GM12874 (cell line): ENCODE results near the gene TMEM62.

Experiments
- TF ChIP-seq, protein P1 (sequence below): IDR thresholded peaks from 2 replicates; pipeline ENCODE4 v1.5.1; 2011; ENCODE audit warnings: low read depth, mild to moderate bottlenecking, control low read depth, low read length, moderate library complexity; ENCODE audit not compliant: insufficient read depth

TMEM62 gene

DNA sequence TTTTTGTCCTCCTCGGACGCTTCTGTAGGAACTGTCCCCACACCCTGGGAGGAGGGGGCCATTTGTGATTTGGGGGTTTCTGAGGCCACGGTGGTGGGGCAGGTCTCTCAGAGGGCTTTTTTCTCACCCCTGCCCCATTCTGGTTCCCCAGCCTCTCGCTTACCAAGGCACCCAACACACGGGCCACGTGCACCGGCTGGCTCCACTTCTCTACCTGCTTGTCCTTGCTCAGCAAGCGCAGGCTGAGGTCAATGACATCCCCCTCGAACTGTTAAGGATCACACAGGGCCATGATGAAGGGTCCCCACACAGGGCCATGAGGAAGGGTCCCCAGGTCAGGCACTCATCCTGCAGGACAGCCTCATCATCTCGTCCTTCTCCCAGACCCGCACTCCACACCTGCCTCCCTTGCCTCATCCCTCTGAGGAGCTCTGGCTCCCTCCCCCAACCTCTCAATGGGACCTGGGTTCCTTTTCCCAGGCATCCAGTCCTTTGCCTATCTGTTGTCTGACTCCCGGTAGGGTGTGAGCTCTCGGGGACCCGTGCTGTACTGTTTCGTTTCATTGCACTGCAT is 76.9 kb downstream of the TMEM62 start:
- TF ChIP-seq, protein P1, sequence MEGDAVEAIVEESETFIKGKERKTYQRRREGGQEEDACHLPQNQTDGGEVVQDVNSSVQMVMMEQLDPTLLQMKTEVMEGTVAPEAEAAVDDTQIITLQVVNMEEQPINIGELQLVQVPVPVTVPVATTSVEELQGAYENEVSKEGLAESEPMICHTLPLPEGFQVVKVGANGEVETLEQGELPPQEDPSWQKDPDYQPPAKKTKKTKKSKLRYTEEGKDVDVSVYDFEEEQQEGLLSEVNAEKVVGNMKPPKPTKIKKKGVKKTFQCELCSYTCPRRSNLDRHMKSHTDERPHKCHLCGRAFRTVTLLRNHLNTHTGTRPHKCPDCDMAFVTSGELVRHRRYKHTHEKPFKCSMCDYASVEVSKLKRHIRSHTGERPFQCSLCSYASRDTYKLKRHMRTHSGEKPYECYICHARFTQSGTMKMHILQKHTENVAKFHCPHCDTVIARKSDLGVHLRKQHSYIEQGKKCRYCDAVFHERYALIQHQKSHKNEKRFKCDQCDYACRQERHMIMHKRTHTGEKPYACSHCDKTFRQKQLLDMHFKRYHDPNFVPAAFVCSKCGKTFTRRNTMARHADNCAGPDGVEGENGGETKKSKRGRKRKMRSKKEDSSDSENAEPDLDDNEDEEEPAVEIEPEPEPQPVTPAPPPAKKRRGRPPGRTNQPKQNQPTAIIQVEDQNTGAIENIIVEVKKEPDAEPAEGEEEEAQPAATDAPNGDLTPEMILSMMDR = no peak

DNA sequence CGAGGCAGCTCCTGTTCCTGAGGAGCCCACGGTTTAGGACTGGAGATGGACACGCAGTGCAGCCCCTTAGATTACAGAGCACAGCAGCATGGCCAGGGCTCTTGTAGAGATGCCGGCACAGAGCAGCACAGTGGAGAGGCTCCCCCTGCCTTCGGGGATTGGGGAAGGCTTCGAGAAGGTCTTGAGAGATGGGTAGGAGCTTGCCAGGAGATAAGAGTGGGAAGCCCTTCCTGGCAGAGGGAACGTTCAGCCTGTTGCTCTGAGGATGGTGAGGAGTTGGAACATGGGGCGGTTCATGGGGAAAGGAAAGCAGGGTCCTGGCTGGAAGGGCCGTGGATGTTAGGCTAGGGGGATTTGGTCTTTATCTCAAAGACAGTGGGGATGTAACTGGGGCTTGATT is 77.4 kb downstream of the TMEM62 start:
- TF ChIP-seq, protein P1 = no peak

- TF ChIP-seq, protein P1 = no peak
These were observed 77.9 kb downstream of the TMEM62 start for GRCh38 chr15:43211224-43211735.

DNA sequence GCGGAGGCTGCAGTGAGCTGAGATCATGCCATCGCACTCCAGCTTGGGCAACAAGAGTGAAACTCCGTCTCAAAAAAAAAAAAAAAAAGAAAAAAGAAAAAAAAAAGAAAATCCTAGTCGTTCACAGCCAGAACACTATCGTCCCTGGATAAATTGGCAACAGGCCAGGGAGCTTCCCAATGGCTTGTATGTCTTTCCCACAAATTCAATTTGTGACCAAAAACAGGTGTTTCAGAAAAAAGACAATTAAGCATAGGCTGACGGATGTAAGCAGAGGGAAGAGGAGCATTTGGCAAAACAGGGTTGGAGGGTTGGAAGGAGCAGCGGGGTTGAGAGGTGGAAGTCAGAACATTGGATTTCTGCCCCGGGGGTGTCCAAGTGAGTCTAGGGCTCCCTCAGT is 78.9 kb downstream of the TMEM62 start:
- TF ChIP-seq, protein P1 = no peak

- TF ChIP-seq, protein P1 = no peak
These were observed 79.6 kb downstream of the TMEM62 start for GRCh38 chr15:43212951-43213350.

- TF ChIP-seq, protein P1 = no peak
These were observed 80.1 kb downstream of the TMEM62 start for GRCh38 chr15:43213466-43213865.

DNA sequence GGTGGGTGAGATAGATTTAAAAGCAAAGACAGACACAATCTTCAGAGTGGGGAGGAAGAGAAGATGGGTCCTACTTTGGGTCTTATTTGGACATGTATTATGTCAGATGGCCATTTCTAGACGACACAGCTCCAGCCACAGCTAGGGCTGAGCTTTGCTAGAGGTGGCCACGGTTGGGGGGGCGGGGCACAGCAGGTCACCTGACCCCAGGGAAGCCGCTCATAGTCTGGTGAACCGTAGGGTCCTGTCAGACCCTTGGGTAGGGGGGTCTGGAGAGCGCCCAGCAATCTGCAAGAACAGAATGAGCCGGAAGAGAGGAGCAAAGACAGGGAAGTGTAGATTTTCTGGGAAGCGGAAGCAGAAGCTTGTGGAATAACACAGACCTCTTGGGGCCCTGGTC is 80.8 kb downstream of the TMEM62 start:
- TF ChIP-seq, protein P1 = no peak
